Measurements from ENCODE around the gene FGD3.

- no peak for TF ChIP-seq CTCF (conservative IDR thresholded peaks at IDR 0.05; ENCODE audit: low read depth, low read length)
- TF ChIP-seq EZH2 (IDR thresholded peaks at IDR 0.05; ENCODE audit: borderline replicate concordance, low read depth, low read length, poor library complexity, severe bottlenecking) = no peak
These were observed 61.1 kb downstream of the FGD3 start for GRCh38 chr9:93008457-93008856.

Measured in A673 (cell line).